Fibroblast of skin of scalp (primary cell): ENCODE data around the gene PPA1.
"Not testable (repeated sequence)": the region's sequence is repeated elsewhere in the genome, so short reads cannot be mapped to it uniquely, and the experiment has no call there.

ENCODE experiments used
- DNase-seq: peaks from one replicate; pipeline ENCODE4 v3.0.0-alpha.2; 2013

PPA1 gene

GRCh38 chr10:70167246-70167645, 66.0 kb downstream of the PPA1 start:
- no peak for DNase-seq

GRCh38 chr10:70166394-70166793, 66.8 kb downstream of the PPA1 start:
- DNase-seq = no peak

GRCh38 chr10:70164163-70164562, 69.1 kb downstream of the PPA1 start:
- no peak for DNase-seq

GRCh38 chr10:70163448-70163847, 69.8 kb downstream of the PPA1 start:
- no peak for DNase-seq

- no peak for DNase-seq
Measured at GRCh38 chr10:70162892-70163201, 70.4 kb downstream of the PPA1 start.

GRCh38 chr10:70162151-70162891, 70.9 kb downstream of the PPA1 start:
- DNase-seq = no peak

GRCh38 chr10:70160798-70161197, 72.4 kb downstream of the PPA1 start:
- no peak for DNase-seq

- not testable (repeated sequence) for DNase-seq
Measured at GRCh38 chr10:70159366-70159765, 73.9 kb downstream of the PPA1 start.

- DNase-seq = no peak
Measured at GRCh38 chr10:70158113-70158512, 75.1 kb downstream of the PPA1 start.

GRCh38 chr10:70155255-70155838, 77.9 kb downstream of the PPA1 start:
- no peak for DNase-seq
